Ovary (tissue), 9 donors: ENCODE data around the gene CCDC124. TPM values are rescaled to one million over a fixed set of nuclear protein-coding genes. Genes with fewer than 3 reads are reported as not detected.

Experiments
- DNase-seq, 5 donors: peaks; one replicate each; pipeline ENCODE4 v3.0.0-alpha.2; 2019 to 2020
- H3K27ac ChIP-seq, 2 donors: fragments of 200-600 bp; one replicate each; pipeline versions ENCODE4 v1.5.1 to v1.8.0; 2019 to 2022
- H3K27me3 ChIP-seq: fragments of 200-600 bp; one replicate; pipeline ENCODE4 v1.8.0; 2022
- H3K36me3 ChIP-seq: fragments of 200-600 bp; sonication (generic); one replicate; pipeline ENCODE4 v1.5.1; 2019
- H3K4me1 ChIP-seq: one replicate; pipeline ENCODE4 v1.8.1; 2013; ENCODE audit warnings: mild to moderate bottlenecking, moderate library complexity; ENCODE audit not compliant: insufficient read depth
- H3K4me3 ChIP-seq: fragments of 200-600 bp; sonication (generic); one replicate; pipeline ENCODE4 v1.5.1; 2017
- H3K9me3 ChIP-seq, 2 donors: fragments of 200-600 bp in 1 of 2; sonication (generic) in 1 of 2; one replicate each; pipeline versions ENCODE4 v1.5.1 to v1.8.1; 2013 to 2019; ENCODE audit warnings: mild to moderate bottlenecking in 1 of 2, moderate library complexity in 1 of 2
- EP300 ChIP-seq: sonication (generic); formaldehyde crosslinking; IDR thresholded peaks from one replicate; pipeline ENCODE4 v1.6.1; 2017; ENCODE audit warnings: antibody characterized with exemption
- WGBS, 3 donors: extraction: QIAGEN DNeasy Blood & Tissue Kit in 1 of 3; methylation state at CpG; one replicate each; pipeline versions ENCODE4 v1.1.5 to v1.1.7; 2013 to 2017; 5-methylcytosine and 5-hydroxymethylcytosine counted together
- intact Hi-C, 4 donors: fragments of 100-400 bp; cut with DNase I; formaldehyde crosslinking; loops; one replicate each; pipeline versions ENCODE4 v1.11.0 to v1.15.1; 2022 to 2023
- polyA plus RNA-seq, 2 donors: library from polyadenylated mRNA; stranded (reverse); fragments of 200-250 nt in 1 of 2; fragments of 350-450 nt in 1 of 2; fragmentation: Illumina TruSeq in 1 of 2; extraction: RNeasy Lipid Tissue Mini Kit (QIAGEN cat#74804) in 1 of 2; gene quantifications; one replicate each; pipeline ENCODE4 v1.2.3, GENCODE V29; 2013 to 2014
- small RNA-seq: library from RNA; depleted of rRNA; stranded (forward); fragments of <200 nt; gene quantifications from one replicate; pipeline ENCODE3, GENCODE V24; 2016
- total RNA-seq, 7 donors: library from RNA; depleted of rRNA in 2 of 7; stranded (reverse); fragments of >200 nt in 2 of 7; fragmentation: NEBNext Ultra II Directional in 3 of 7; extraction: Animal tissue kit (Norgen Biotek cat#: 25700) in 3 of 7; gene quantifications; one replicate each; pipeline versions ENCODE4 v1.1.0 to v1.2.4, GENCODE V29; 2016 to 2023
- donor health status: DM: no; HTN: no; CAD: no; lungs with moderate emphysema.
- donor health status: DM: no; HTN: no; CAD: no.
- donor health status: Bipolar disorder and iron deficiency.
- donor health status: DM: yes; HTN: yes; CAD: no.
- donor health status: DM: no; HTN: no; CAD: no.
- donor health status: DM: yes; HTN: yes; CAD: no.

The CCDC124 gene
- total and polyA plus RNA-seq, 9 donors = 4.7 to 74.5 (median 50.4) TPM

GRCh38 chr19:17993076-17993813, 60.4 kb downstream of the CCDC124 start:
- Histone ChIP-seq H3K36me3 (no peaks in the 10 kb centered on the region), H3K9me3 (no peaks in the 10 kb centered on the region), H3K27ac (no peak overlapping the region), H3K4me3 (no peak overlapping the region), H3K27me3 (no peaks in the 10 kb centered on the region), H3K4me1 (no peaks in the 10 kb centered on the region)
- no peak for TF ChIP-seq EP300
- WGBS, 3 donors = 83 to 88% (median 87%) methylated on average over 27 of the region's 27 CpGs
- no peak for DNase-seq
- intact Hi-C loops = loop anchor here in 2 of 4 donors (5.0 to 10.0 kb wide), 2 partner anchors 41 to 128 kb away; no protein-coding TSS in a partner anchor

Small RNAs within 50 kb of the gene (small RNA-seq; reads per million reads assigned to genes)
- not detected for gene RNA5SP468

Other genes with a start within 250 kb of the CCDC124 start
- under 1 TPM; 0.08 to 0.32 (median 0.12) TPM for gene UNC13A, start 244.7 kb upstream of the CCDC124 start, total RNA-seq
- under 1 TPM; 0.24 to 0.38 TPM for gene UNC13A, start 244.7 kb upstream of the CCDC124 start, polyA plus RNA-seq
- gene MAP1S, start 213.5 kb upstream of the CCDC124 start, total RNA-seq = 10 to 100 TPM; 25.4 to 76.8 (median 69.3) TPM
- 10 to 100 TPM in 1 of 2 donors, 1 to 10 TPM in 1; 5.0 to 24.5 TPM for gene MAP1S, start 213.5 kb upstream of the CCDC124 start, polyA plus RNA-seq
- 1 to 10 TPM; 1.7 to 4.3 (median 3.0) TPM for gene FCHO1, start 181.5 kb upstream of the CCDC124 start, total RNA-seq
- 1 to 10 TPM in 1 of 2 donors, under 1 TPM in 1; 0.95 to 2.0 TPM for gene FCHO1, start 181.5 kb upstream of the CCDC124 start, polyA plus RNA-seq
- gene B3GNT3, start 137.9 kb upstream of the CCDC124 start, total RNA-seq = under 1 TPM in 5 of 7 donors, not detected in 2; 0.34 to 0.79 (median 0.51) TPM
- gene B3GNT3, start 137.9 kb upstream of the CCDC124 start, polyA plus RNA-seq = under 1 TPM; 0.25 to 0.28 TPM
- 1 to 10 TPM in 4 of 7 donors, under 1 TPM in 2, not detected in 1; 0.38 to 4.9 (median 1.4) TPM for gene INSL3, start 111.5 kb upstream of the CCDC124 start, total RNA-seq
- gene INSL3, start 111.5 kb upstream of the CCDC124 start, polyA plus RNA-seq = 100 to 1,000 TPM; 103 to 121 TPM
- 10 to 100 TPM in 6 of 7 donors, 1 to 10 TPM in 1; 7.5 to 35.5 (median 25.7) TPM for gene JAK3, start 85.0 kb upstream of the CCDC124 start, total RNA-seq
- 10 to 100 TPM in 1 of 2 donors, 1 to 10 TPM in 1; 6.6 to 12.7 TPM for gene JAK3, start 85.0 kb upstream of the CCDC124 start, polyA plus RNA-seq
- gene RPL18A, start 73.1 kb upstream of the CCDC124 start, total RNA-seq = 1,000 to 10,000 TPM; 2,762 to 5,071 (median 3,195) TPM
- 1,000 to 10,000 TPM in 1 of 2 donors, 100 to 1,000 TPM in 1; 636 to 4,721 TPM for gene RPL18A, start 73.1 kb upstream of the CCDC124 start, polyA plus RNA-seq
- under 1 TPM in 1 of 7 donors, not detected in 6; 0.07 TPM for gene SLC5A5, start 61.1 kb upstream of the CCDC124 start, total RNA-seq
- gene SLC5A5, start 61.1 kb upstream of the CCDC124 start, polyA plus RNA-seq = not detected
- gene KCNN1, start 34.1 kb downstream of the CCDC124 start, total RNA-seq = 1 to 10 TPM in 4 of 7 donors, under 1 TPM in 2, not detected in 1; 0.33 to 5.9 (median 2.2) TPM
- 1 to 10 TPM in 1 of 2 donors, under 1 TPM in 1; 1.00 to 1.7 TPM for gene KCNN1, start 34.1 kb downstream of the CCDC124 start, polyA plus RNA-seq
- gene ARRDC2, start 75.2 kb downstream of the CCDC124 start, total RNA-seq = 10 to 100 TPM in 5 of 7 donors, 1 to 10 TPM in 2; 6.8 to 22.8 (median 12.2) TPM
- 10 to 100 TPM; 12.9 to 14.7 TPM for gene ARRDC2, start 75.2 kb downstream of the CCDC124 start, polyA plus RNA-seq
- under 1 TPM; 0.31 to 0.89 (median 0.57) TPM for gene IL12RB1, start 153.9 kb downstream of the CCDC124 start, total RNA-seq
- gene IL12RB1, start 153.9 kb downstream of the CCDC124 start, polyA plus RNA-seq = under 1 TPM; 0.22 to 0.70 TPM
- 10 to 100 TPM in 3 of 7 donors, 1 to 10 TPM in 4; 7.8 to 12.2 (median 9.9) TPM for gene MAST3, start 164.8 kb downstream of the CCDC124 start, total RNA-seq
- 1 to 10 TPM; 2.4 to 5.7 TPM for gene MAST3, start 164.8 kb downstream of the CCDC124 start, polyA plus RNA-seq
- 10 to 100 TPM; 16.5 to 63.2 (median 48.9) TPM for gene PIK3R2, start 220.1 kb downstream of the CCDC124 start, total RNA-seq
- 10 to 100 TPM; 12.8 to 13.6 TPM for gene PIK3R2, start 220.1 kb downstream of the CCDC124 start, polyA plus RNA-seq
- 10 to 100 TPM; 10.1 to 70.9 (median 16.1) TPM for gene IFI30, start 240.8 kb downstream of the CCDC124 start, total RNA-seq
- 10 to 100 TPM; 21.8 to 34.4 TPM for gene IFI30, start 240.8 kb downstream of the CCDC124 start, polyA plus RNA-seq